HepG2 (cell line): Measurements from ENCODE around the gene DPH2. TPM values are rescaled to one million over a fixed set of nuclear protein-coding genes. Genes with fewer than 3 reads are reported as not detected.
A peak's percentile ranks its signal among the peaks of the same experiment; 100 is the strongest.

ENCODE experiments used
- AKAP8 ChIP-seq: sonication (generic); formaldehyde crosslinking; IDR thresholded peaks from 2 replicates; pipeline ENCODE4 v1.5.1; 2020; ENCODE audit warnings: mild to moderate bottlenecking, missing genetic modification reagents
- CREM ChIP-seq, 2 experiments: sonication (generic) in 1 of 2; formaldehyde crosslinking in 1 of 2; IDR thresholded peaks; 2 replicates each; pipeline versions ENCODE4 v1.4.0 to v1.6.1; 2016 to 2020; ENCODE audit warnings: antibody characterized with exemption in 1 of 2, mild to moderate bottlenecking in 1 of 2, missing genetic modification reagents in 1 of 2
- EHMT2 ChIP-seq: fragments of 200-600 bp; sonication (generic); IDR thresholded peaks from 2 replicates; pipeline ENCODE4 v1.7.0; 2017; ENCODE audit warnings: antibody characterized with exemption, low read depth, low read length, borderline replicate concordance
- GABPB1 ChIP-seq: IDR thresholded peaks from 2 replicates; pipeline ENCODE4 v1.6.1; 2016; ENCODE audit warnings: mild to moderate bottlenecking, missing genetic modification reagents, moderate library complexity, missing compliant biosample characterization
- HNRNPLL ChIP-seq: fragments of 200-400 bp; formaldehyde crosslinking; IDR thresholded peaks from 2 replicates; pipeline ENCODE4 v1.6.1; 2017; ENCODE audit warnings: mild to moderate bottlenecking, low read depth, low read length; ENCODE audit not compliant: poor library complexity, severe bottlenecking
- KAT7 ChIP-seq: IDR thresholded peaks from 2 replicates; pipeline ENCODE4 v1.6.1; 2018; ENCODE audit warnings: borderline replicate concordance, missing compliant biosample characterization
- RFX5 ChIP-seq: IDR thresholded peaks from 2 replicates; pipeline ENCODE4 v1.6.1; 2011; ENCODE audit warnings: low read depth, low read length, improper control_type of control experiment
- SALL1 ChIP-seq: sonication (generic); formaldehyde crosslinking; IDR thresholded peaks from 2 replicates; pipeline ENCODE4 v1.8.0; 2022; ENCODE audit warnings: mild to moderate bottlenecking, missing genetic modification reagents
- TEAD3 ChIP-seq: optimal IDR thresholded peaks from 2 replicates; pipeline ENCODE3; 2016; ENCODE audit warnings: borderline replicate concordance
- ZNF138 ChIP-seq: sonication (generic); formaldehyde crosslinking; IDR thresholded peaks from 2 replicates; pipeline ENCODE4 v1.5.0; 2020; ENCODE audit warnings: mild to moderate bottlenecking, low read depth, missing genetic modification reagents
- ZNF337 ChIP-seq: sonication (generic); formaldehyde crosslinking; IDR thresholded peaks from 2 replicates; pipeline ENCODE4 v1.5.1; 2020; ENCODE audit warnings: missing genetic modification reagents, low read depth, mild to moderate bottlenecking, borderline replicate concordance
- ZNF496 ChIP-seq: sonication (generic); formaldehyde crosslinking; IDR thresholded peaks from 2 replicates; pipeline ENCODE4 v1.8.1; 2023; ENCODE audit warnings: mild to moderate bottlenecking, moderate library complexity, missing genetic modification reagents; ENCODE audit not compliant: insufficient replicate concordance
- ZSCAN22 ChIP-seq: sonication (generic); formaldehyde crosslinking; IDR thresholded peaks from 2 replicates; pipeline ENCODE4 v1.4.0; 2020; ENCODE audit warnings: mild to moderate bottlenecking, missing genetic modification reagents
- polyA plus RNA-seq, 8 experiments: library from polyadenylated mRNA; depleted of rRNA in 3 of 8; stranded (reverse) in 7 of 8; unstranded in 1 of 8; fragments of >200 nt; fragmentation: Illumina TruSeq in 4 of 8; extraction: Trizol in 4 of 8; gene quantifications; 2 replicates each; pipeline versions ENCODE4 v1.2.1 to v1.2.3, GENCODE V29; 2011 to 2016; ENCODE audit warnings: low read depth in 4 of 8, missing spikeins in 1 of 8, mixed read lengths in 1 of 8; ENCODE audit not compliant: insufficient read depth in 1 of 8
- total RNA-seq, 5 experiments: library from RNA; depleted of rRNA; stranded (reverse); fragments of >200 nt; fragmentation: Illumina TruSeq; extraction: Trizol; gene quantifications; 2 replicates each; pipeline ENCODE4 v1.2.3, GENCODE V29; 2016; ENCODE audit warnings: low read depth in 1 of 5
- TF ChIP-seq, protein P1 (sequence below): sonication (generic); formaldehyde crosslinking; IDR thresholded peaks from 2 replicates; pipeline ENCODE4 v1.5.1; 2020; ENCODE audit warnings: mild to moderate bottlenecking, missing genetic modification reagents, moderate library complexity

DPH2 gene
- total and polyA plus RNA-seq, 2 of the 13 experiments (the other 11 are each of a cell fraction or from before 2014, with no cell fraction given), result 32.2 to 38.3 TPM

DNA sequence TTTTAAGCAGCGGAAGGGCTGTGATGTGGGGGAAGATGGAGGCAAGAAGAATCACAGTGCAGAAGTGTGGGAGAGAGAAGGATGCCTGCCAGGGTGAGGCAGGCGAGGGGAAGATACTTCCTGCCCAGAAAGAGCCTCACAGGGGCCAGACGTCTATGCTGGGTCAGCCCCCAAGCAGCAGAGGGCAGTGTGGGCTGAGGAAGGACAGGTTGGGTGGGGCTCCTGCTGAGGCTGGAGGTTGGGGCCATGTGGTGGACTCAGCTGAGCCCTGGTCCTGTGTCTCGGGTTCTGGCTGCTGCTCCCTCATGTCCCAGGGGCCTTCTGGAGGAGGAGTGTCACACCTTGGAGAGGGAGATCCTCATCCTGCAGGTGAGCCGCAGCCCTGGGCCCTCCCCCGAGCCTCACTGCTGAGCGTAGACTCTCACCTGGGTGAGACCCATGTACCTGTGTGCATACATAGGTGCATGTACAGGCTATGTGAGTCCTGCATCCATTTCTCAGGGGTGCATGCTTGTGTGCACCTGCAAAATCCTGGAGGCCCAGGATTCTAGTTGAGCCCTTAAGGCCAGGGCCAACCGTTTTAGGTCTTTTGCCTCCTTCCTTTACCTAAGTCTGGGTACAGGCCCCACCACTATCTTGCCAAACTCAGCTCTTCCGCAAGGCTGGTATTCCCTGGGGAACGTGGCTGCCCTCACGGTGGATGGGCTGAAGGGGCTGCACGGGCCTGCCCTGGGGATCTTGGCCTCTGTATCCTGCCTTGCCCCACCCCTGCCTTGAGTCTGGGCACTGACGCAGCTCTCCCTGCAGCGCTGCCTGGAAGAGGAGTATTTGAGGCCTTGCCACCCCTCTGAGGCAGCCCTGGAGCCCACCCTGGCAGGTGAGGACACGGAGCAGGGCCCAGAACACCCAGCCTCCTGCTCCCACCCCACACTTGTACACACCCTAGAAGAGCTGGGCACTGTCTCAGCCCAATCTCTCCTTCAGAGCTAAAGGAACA lies 25.3 kb downstream of the DPH2 start (continued):
- TF ChIP-seq, protein P1, sequence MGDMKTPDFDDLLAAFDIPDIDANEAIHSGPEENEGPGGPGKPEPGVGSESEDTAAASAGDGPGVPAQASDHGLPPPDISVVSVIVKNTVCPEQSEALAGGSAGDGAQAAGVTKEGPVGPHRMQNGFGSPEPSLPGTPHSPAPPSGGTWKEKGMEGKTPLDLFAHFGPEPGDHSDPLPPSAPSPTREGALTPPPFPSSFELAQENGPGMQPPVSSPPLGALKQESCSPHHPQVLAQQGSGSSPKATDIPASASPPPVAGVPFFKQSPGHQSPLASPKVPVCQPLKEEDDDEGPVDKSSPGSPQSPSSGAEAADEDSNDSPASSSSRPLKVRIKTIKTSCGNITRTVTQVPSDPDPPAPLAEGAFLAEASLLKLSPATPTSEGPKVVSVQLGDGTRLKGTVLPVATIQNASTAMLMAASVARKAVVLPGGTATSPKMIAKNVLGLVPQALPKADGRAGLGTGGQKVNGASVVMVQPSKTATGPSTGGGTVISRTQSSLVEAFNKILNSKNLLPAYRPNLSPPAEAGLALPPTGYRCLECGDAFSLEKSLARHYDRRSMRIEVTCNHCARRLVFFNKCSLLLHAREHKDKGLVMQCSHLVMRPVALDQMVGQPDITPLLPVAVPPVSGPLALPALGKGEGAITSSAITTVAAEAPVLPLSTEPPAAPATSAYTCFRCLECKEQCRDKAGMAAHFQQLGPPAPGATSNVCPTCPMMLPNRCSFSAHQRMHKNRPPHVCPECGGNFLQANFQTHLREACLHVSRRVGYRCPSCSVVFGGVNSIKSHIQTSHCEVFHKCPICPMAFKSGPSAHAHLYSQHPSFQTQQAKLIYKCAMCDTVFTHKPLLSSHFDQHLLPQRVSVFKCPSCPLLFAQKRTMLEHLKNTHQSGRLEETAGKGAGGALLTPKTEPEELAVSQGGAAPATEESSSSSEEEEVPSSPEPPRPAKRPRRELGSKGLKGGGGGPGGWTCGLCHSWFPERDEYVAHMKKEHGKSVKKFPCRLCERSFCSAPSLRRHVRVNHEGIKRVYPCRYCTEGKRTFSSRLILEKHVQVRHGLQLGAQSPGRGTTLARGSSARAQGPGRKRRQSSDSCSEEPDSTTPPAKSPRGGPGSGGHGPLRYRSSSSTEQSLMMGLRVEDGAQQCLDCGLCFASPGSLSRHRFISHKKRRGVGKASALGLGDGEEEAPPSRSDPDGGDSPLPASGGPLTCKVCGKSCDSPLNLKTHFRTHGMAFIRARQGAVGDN (CRISPR knock-in tag), result peak; percentile 50
- TF ChIP-seq AKAP8 (no peak), KAT7 (CRISPR knock-in tag) (no peak), SALL1 (no peak), ZSCAN22 (CRISPR knock-in tag) (no peak), CREM (IDR thresholded peaks at IDR 0.05) (no peak), CREM (CRISPR knock-in tag; IDR thresholded peaks at IDR 0.05) (no peak), ZNF496 (CRISPR knock-in tag) (no peak), HNRNPLL (no peak), EHMT2 (no peak), RFX5 (no peak), TEAD3 (CRISPR knock-in tag) (peak; percentile 36), ZNF138 (CRISPR knock-in tag) (no peak), GABPB1 (CRISPR knock-in tag) (no peak; the same call in 1 of the 2 replicates), ZNF337 (CRISPR knock-in tag) (no peak)
- TF ChIP-seq, all 625 proteins: peak for 25
